Stomach (tissue), 9 donors: ENCODE data around the gene JPH3. TPM values are rescaled to one million over a fixed set of nuclear protein-coding genes. Genes with fewer than 3 reads are reported as not detected.

Experiments used
- DNase-seq, 2 donors: peaks; one replicate each; pipeline versions ENCODE4 v3.0.0 to v3.0.0-alpha.2; 2013 to 2019
- H3K27ac ChIP-seq, 5 donors: fragments of 200-600 bp in 4 of 5; sonication (generic) in 4 of 5; one replicate each; pipeline ENCODE4 v1.5.1; 2013 to 2019; ENCODE audit warnings: mild to moderate bottlenecking in 1 of 5, moderate library complexity in 1 of 5
- H3K27me3 ChIP-seq, 3 donors: fragments of 200-600 bp; sonication (generic); one replicate each; pipeline ENCODE4 v1.5.1; 2017 to 2019; ENCODE audit warnings: mixed run types in 1 of 3
- H3K36me3 ChIP-seq, 4 donors: fragments of 200-600 bp; sonication (generic); 1 replicate in 3 of 4; 2 replicates in 1 of 4; pipeline ENCODE4 v1.5.1; 2016 to 2019
- H3K4me1 ChIP-seq, 4 donors: fragments of 200-600 bp; sonication (generic); one replicate each; pipeline ENCODE4 v1.5.1; 2016 to 2019
- H3K4me3 ChIP-seq, 4 donors: fragments of 200-600 bp; sonication (generic) in 3 of 4; one replicate each; pipeline ENCODE4 v1.5.1; 2016 to 2019; ENCODE audit warnings: mild to moderate bottlenecking in 1 of 4
- H3K9me3 ChIP-seq, 4 donors: fragments of 200-600 bp; sonication (generic); one replicate each; pipeline ENCODE4 v1.5.1; 2016 to 2019
- CTCF ChIP-seq, 7 experiments: fragments of 450-650 bp in 4 of 7; fragments of 200-600 bp in 3 of 7; sonication (generic) in 3 of 7; IDR thresholded peaks; one replicate each; pipeline ENCODE4 v1.5.1; 2016 to 2019; ENCODE audit warnings: antibody characterized with exemption in 7 of 7, control low read depth in 2 of 7, mild to moderate bottlenecking in 1 of 7
- EP300 ChIP-seq: sonication (generic); formaldehyde crosslinking; IDR thresholded peaks from one replicate; pipeline ENCODE4 v1.6.1; 2017; ENCODE audit warnings: antibody characterized with exemption
- POLR2A ChIP-seq, 4 donors: fragments of 450-650 bp; IDR thresholded peaks; one replicate each; pipeline ENCODE4 v1.6.1; 2016; ENCODE audit warnings: antibody characterized with exemption in 4 of 4, control low read depth in 2 of 4, mild to moderate bottlenecking in 1 of 4, moderate library complexity in 1 of 4
- POLR2AphosphoS5 ChIP-seq, 3 donors: sonication (generic); formaldehyde crosslinking; IDR thresholded peaks; one replicate each; pipeline ENCODE4 v1.6.1; 2016; ENCODE audit warnings: antibody characterized with exemption in 3 of 3
- WGBS, 5 donors: extraction: QIAGEN DNeasy Blood & Tissue Kit in 3 of 5; methylation state at CpG; one replicate each; pipeline versions ENCODE4 v1.1.5 to v1.1.7; 2013 to 2018; 5-methylcytosine and 5-hydroxymethylcytosine counted together
- intact Hi-C: fragments of 100-400 bp; cut with DNase I; formaldehyde crosslinking; loops from one replicate; pipeline ENCODE4 v1.15.1; 2023; ENCODE audit warnings: low total_unique reads
- polyA plus RNA-seq, 3 donors: library from polyadenylated mRNA; stranded (reverse); fragments of 200-250 nt; gene quantifications; one replicate each; pipeline ENCODE4 v1.2.3, GENCODE V29; 2013
- total RNA-seq, 5 donors: library from RNA; depleted of rRNA; stranded (reverse); fragments of >200 nt; gene quantifications; one replicate each; pipeline versions ENCODE4 v1.1.0 to v1.2.3, GENCODE V29; 2014 to 2016
- donor health status: healthy with polysubstance abuse.
- donor health status: Bipolar disorder and iron deficiency.
- donor health status: healthy.

Gene JPH3
- total and polyA plus RNA-seq, 8 donors = 0.31 to 1.3 (median 0.66) TPM; not detected in 2

- peaks cover 0 to 71% (median 14%) of the 10 kb centered on the region in 3 donors for H3K27me3 ChIP-seq
- H3K4me1 ChIP-seq = no peaks in the 10 kb centered on the region
- no peaks in the 10 kb centered on the region for H3K36me3 ChIP-seq
- DNase-seq = no peak
- H3K27ac ChIP-seq = no peak overlapping the region
- TF ChIP-seq CTCF (IDR thresholded peaks at IDR 0.05) = no peak
- TF ChIP-seq POLR2A (IDR thresholded peaks at IDR 0.05) = no peak
- TF ChIP-seq POLR2AphosphoS5 (IDR thresholded peaks at IDR 0.05) = no peak
- TF ChIP-seq EP300 = no peak
- H3K4me3 ChIP-seq = no peak overlapping the region
- intact Hi-C loops = no loop called here
- whole genome bisulfite sequencing, 5 donors = 84 to 89% (median 88%) methylated on average over 9 to 15 of the region's 15 CpGs; no CpG with 5 or more reads in 1 of the 5 donors
- no peaks in the 10 kb centered on the region for H3K9me3 ChIP-seq
These were observed 62.9 kb downstream of the JPH3 start for GRCh38 chr16:87665193-87665592.

GRCh38 chr16:87666919-87667318 is 64.6 kb downstream of the JPH3 start:
- no peak for DNase-seq
- no peaks in the 10 kb centered on the region for H3K9me3 ChIP-seq

GRCh38 chr16:87667443-87667842 is 65.1 kb downstream of the JPH3 start:
- peaks cover 0 to 57% (median 4%) of the 10 kb centered on the region in 3 donors for H3K27me3 ChIP-seq
- no peak for DNase-seq
- intact Hi-C loops = no loop called here
- no peak overlapping the region for H3K27ac ChIP-seq
- no peaks in the 10 kb centered on the region for H3K36me3 ChIP-seq
- TF ChIP-seq CTCF (IDR thresholded peaks at IDR 0.05) = no peak
- no peak for TF ChIP-seq POLR2A (IDR thresholded peaks at IDR 0.05)
- no peak for TF ChIP-seq POLR2AphosphoS5 (IDR thresholded peaks at IDR 0.05)
- TF ChIP-seq EP300 = no peak
- WGBS, 5 donors = 67 to 74% (median 73%) methylated on average over 7 of the region's 7 CpGs
- H3K4me3 ChIP-seq = no peak overlapping the region
- H3K9me3 ChIP-seq = no peaks in the 10 kb centered on the region
- H3K4me1 ChIP-seq = no peaks in the 10 kb centered on the region

More at GRCh38 chr16:87666919-87667318, 64.6 kb downstream of the JPH3 start:
- WGBS, 5 donors = 62 to 79% (median 68%) methylated on average over 15 to 16 of the region's 16 CpGs
- H3K4me1 ChIP-seq = no peaks in the 10 kb centered on the region
- no peaks in the 10 kb centered on the region for H3K36me3 ChIP-seq
- no peak overlapping the region for H3K27ac ChIP-seq
- TF ChIP-seq POLR2AphosphoS5 (IDR thresholded peaks at IDR 0.05) (no peak), POLR2A (IDR thresholded peaks at IDR 0.05) (no peak), CTCF (IDR thresholded peaks at IDR 0.05) (no peak), EP300 (no peak)
- no peak overlapping the region for H3K4me3 ChIP-seq
- intact Hi-C loops = no loop called here
- peaks cover 0 to 61% (median 9%) of the 10 kb centered on the region in 3 donors for H3K27me3 ChIP-seq

- H3K27me3 ChIP-seq = peaks cover 0 to 53% (median 0%) of the 10 kb centered on the region in 3 donors
- H3K27ac ChIP-seq = no peak overlapping the region
- no peaks in the 10 kb centered on the region for H3K36me3 ChIP-seq
- intact Hi-C loops = no loop called here
- no peaks in the 10 kb centered on the region for H3K4me1 ChIP-seq
- no peaks in the 10 kb centered on the region for H3K9me3 ChIP-seq
- no peak for DNase-seq
- no peak for TF ChIP-seq EP300
- no peak for TF ChIP-seq POLR2A (IDR thresholded peaks at IDR 0.05)
- TF ChIP-seq POLR2AphosphoS5 (IDR thresholded peaks at IDR 0.05) = no peak
- no peak for TF ChIP-seq CTCF (IDR thresholded peaks at IDR 0.05)
- WGBS, 5 donors = 90 to 92% (median 91%) methylated on average over 19 of the region's 19 CpGs
- no peak overlapping the region for H3K4me3 ChIP-seq
These were observed 65.6 kb downstream of the JPH3 start for GRCh38 chr16:87667946-87668345.
